HepG2 (cell line): ENCODE measurements around the gene TM9SF3. TPM values are rescaled to one million over a fixed set of nuclear protein-coding genes. Genes with fewer than 3 reads are reported as not detected.

Experiments used
- ATAC-seq: fragments of 200-7000 bp; cut with Tn5 transposase; 3 replicates; pipeline ENCODE4 v1.9.1; 2020; ENCODE audit warnings: mild to moderate bottlenecking, moderate library complexity
- BruUV-seq: library from RNA; stranded (reverse); fragments of 400-500 nt; replicated peaks from 2 replicates; lab custom pipeline; 2021; lab: Mats Ljungman, UMichigan
- CTCF ChIA-PET: fragments of 300-600 bp; formaldehyde crosslinking; extraction: SDS; loops from one replicate; lab custom pipeline; 2021; ENCODE audit warnings: low total read pairs, inconsistent platforms, low intra/inter-chr PET ratio; lab: Yijun Ruan, JAX
- POLR2A ChIA-PET: fragments of 350-600 bp; sonication (Branson Sonifier 250); formaldehyde crosslinking; loops from one replicate; lab custom pipeline; 2020; ENCODE audit warnings: antibody characterized with exemption, inconsistent platforms; lab: Yijun Ruan, JAX
- DNase-seq: peaks from one replicate; pipeline ENCODE4 v3.0.0-alpha.2; 2015; ENCODE audit warnings: low spot score
- FAIRE-seq: peaks from 3 replicates; lab custom pipeline; 2011; peaks lifted over from hg19 to GRCh38; lab: Jason Lieb, UNC
- H2AFZ ChIP-seq: one replicate; pipeline ENCODE4 v1.6.1; 2011; ENCODE audit warnings: low read length, inconsistent platforms
- H3K27ac ChIP-seq: fragments of 300-600 bp; 3 replicates; pipeline ENCODE4 v1.8.0; 2011; ENCODE audit warnings: mixed run types, mild to moderate bottlenecking, mixed read lengths, low read length, inconsistent platforms; ENCODE audit not compliant: insufficient read depth; ENCODE audit errors: extremely low read length
- H3K27me3 ChIP-seq, 2 experiments: fragments of 200-600 bp in 1 of 2; 2 replicates in 1 of 2; 3 replicates in 1 of 2; pipeline versions ENCODE4 v1.6.0 to v1.8.0; 2011; ENCODE audit warnings: low read length in 2 of 2, mild to moderate bottlenecking in 2 of 2, moderate library complexity in 2 of 2, inconsistent platforms in 1 of 2; ENCODE audit not compliant: insufficient read depth in 2 of 2, control insufficient read depth in 1 of 2
- H3K36me3 ChIP-seq, 2 experiments: fragments of 200-600 bp in 1 of 2; replicated peaks in 1 of 2; 2 replicates in 1 of 2; 3 replicates in 1 of 2; pipeline versions ENCODE4 v1.5.1 to v1.8.0; 2011; ENCODE audit warnings: low read length in 2 of 2, inconsistent platforms in 1 of 2; ENCODE audit not compliant: insufficient read depth in 2 of 2, control insufficient read depth in 1 of 2
- H3K4me1 ChIP-seq: 2 replicates; pipeline ENCODE4 v1.5.1; 2012; ENCODE audit warnings: low read length, inconsistent platforms; ENCODE audit not compliant: insufficient read depth
- H3K4me2 ChIP-seq: 2 replicates; pipeline ENCODE4 v1.6.0; 2011; ENCODE audit warnings: low read depth, low read length, inconsistent platforms
- H3K4me3 ChIP-seq, 3 experiments: fragments of 200-600 bp in 1 of 3; sonication (generic), shearing (Covaris generic) in 1 of 3; replicated peaks in 1 of 3; 2 replicates each; pipeline ENCODE4 v1.5.1; 2011 to 2016; ENCODE audit warnings: low read length in 3 of 3, inconsistent platforms in 2 of 3, low read depth in 2 of 3, mild to moderate bottlenecking in 2 of 3, control low read depth in 1 of 3, mixed read lengths in 1 of 3; ENCODE audit not compliant: insufficient read depth in 1 of 3
- H3K79me2 ChIP-seq: one replicate; pipeline ENCODE4 v1.6.1; 2011; ENCODE audit warnings: low read length, inconsistent platforms; ENCODE audit not compliant: insufficient read depth
- H3K9ac ChIP-seq: 2 replicates; pipeline ENCODE4 v1.6.0; 2011; ENCODE audit warnings: mild to moderate bottlenecking, low read depth, low read length, inconsistent platforms; ENCODE audit not compliant: insufficient read depth
- H3K9me3 ChIP-seq: 2 replicates; pipeline ENCODE4 v1.5.1; 2012; ENCODE audit warnings: mild to moderate bottlenecking, low read length
- H4K20me1 ChIP-seq: 2 replicates; pipeline ENCODE4 v1.6.0; 2011; ENCODE audit warnings: inconsistent platforms, mild to moderate bottlenecking, low read length, moderate library complexity; ENCODE audit not compliant: insufficient read depth
- ATRX ChIP-seq: sonication (generic); formaldehyde crosslinking; IDR thresholded peaks from 2 replicates; pipeline ENCODE4 v1.4.0; 2020; ENCODE audit warnings: missing genetic modification reagents, borderline replicate concordance
- DR1 ChIP-seq: sonication (generic); formaldehyde crosslinking; IDR thresholded peaks from 2 replicates; pipeline ENCODE4 v1.8.0; 2021; ENCODE audit warnings: mild to moderate bottlenecking, missing genetic modification reagents, inconsistent platforms
- ESRRA ChIP-seq: sonication (generic); formaldehyde crosslinking; IDR thresholded peaks from 2 replicates; pipeline ENCODE4 v1.5.1; 2020; ENCODE audit warnings: mild to moderate bottlenecking, low read depth, missing genetic modification reagents
- FOXA1 ChIP-seq, 2 experiments: fragments of 450-650 bp in 1 of 2; sonication (generic) in 1 of 2; formaldehyde crosslinking in 1 of 2; IDR thresholded peaks; 2 replicates each; pipeline versions ENCODE4 v1.4.0 to v1.6.1; 2016 to 2020; ENCODE audit warnings: missing genetic modification reagents in 1 of 2
- HCFC1 ChIP-seq: fragments of 150-350 bp; IDR thresholded peaks from 2 replicates; pipeline ENCODE4 v1.6.1; 2014; ENCODE audit warnings: low read depth, low read length
- HOXA3 ChIP-seq: sonication (generic); formaldehyde crosslinking; IDR thresholded peaks from 2 replicates; pipeline ENCODE4 v1.5.0; 2020; ENCODE audit warnings: missing genetic modification reagents
- KMT2B ChIP-seq: IDR thresholded peaks from 2 replicates; pipeline ENCODE4 v1.6.1; 2016; ENCODE audit warnings: missing genetic modification reagents, missing compliant biosample characterization
- MTERF4 ChIP-seq: sonication (generic); formaldehyde crosslinking; IDR thresholded peaks from 2 replicates; pipeline ENCODE4 v1.8.0; 2023; ENCODE audit warnings: mild to moderate bottlenecking, missing genetic modification reagents
- REST ChIP-seq, 2 experiments: IDR thresholded peaks; 2 replicates each; pipeline ENCODE4 v1.6.1; 2011 to 2012; ENCODE audit warnings: low read length in 2 of 2, borderline replicate concordance in 1 of 2, low read depth in 1 of 2, mild to moderate bottlenecking in 1 of 2, moderate library complexity in 1 of 2
- TRIM24 ChIP-seq: sonication (generic); formaldehyde crosslinking; IDR thresholded peaks from 2 replicates; pipeline ENCODE4 v1.8.0; 2022; ENCODE audit warnings: mild to moderate bottlenecking, missing genetic modification reagents
- WIZ ChIP-seq: sonication (generic); formaldehyde crosslinking; IDR thresholded peaks from 2 replicates; pipeline ENCODE4 v1.5.1; 2020; ENCODE audit warnings: mild to moderate bottlenecking, missing genetic modification reagents
- YEATS2 ChIP-seq: sonication (generic); formaldehyde crosslinking; IDR thresholded peaks from 2 replicates; pipeline ENCODE4 v1.4.0; 2020; ENCODE audit warnings: missing genetic modification reagents, borderline replicate concordance
- ZNF121 ChIP-seq: sonication (generic); formaldehyde crosslinking; IDR thresholded peaks from 2 replicates; pipeline ENCODE4 v1.5.0; 2020; ENCODE audit warnings: mild to moderate bottlenecking, missing genetic modification reagents
- ZNF180 ChIP-seq: sonication (generic); formaldehyde crosslinking; IDR thresholded peaks from 2 replicates; pipeline ENCODE4 v1.4.0; 2020; ENCODE audit warnings: low read depth, missing genetic modification reagents, borderline replicate concordance
- ZNF496 ChIP-seq: sonication (generic); formaldehyde crosslinking; IDR thresholded peaks from 2 replicates; pipeline ENCODE4 v1.8.1; 2023; ENCODE audit warnings: mild to moderate bottlenecking, moderate library complexity, missing genetic modification reagents; ENCODE audit not compliant: insufficient replicate concordance
- ZNF569 ChIP-seq: sonication (generic); formaldehyde crosslinking; IDR thresholded peaks from 2 replicates; pipeline ENCODE4 v1.5.0; 2020; ENCODE audit warnings: mild to moderate bottlenecking, missing genetic modification reagents, moderate library complexity, borderline replicate concordance
- ZNF616 ChIP-seq: sonication (generic); formaldehyde crosslinking; IDR thresholded peaks from 2 replicates; pipeline ENCODE4 v1.5.0; 2020; ENCODE audit warnings: low read depth, mild to moderate bottlenecking, missing genetic modification reagents
- ZNF776 ChIP-seq: sonication (generic); formaldehyde crosslinking; IDR thresholded peaks from 2 replicates; pipeline ENCODE4 v1.4.0; 2020; ENCODE audit warnings: mild to moderate bottlenecking, missing genetic modification reagents
- WGBS: methylation state at CpG from one replicate; pipeline ENCODE4 v1.1.6; 2017; ENCODE audit warnings: low lambda C conversion rate; 5-methylcytosine and 5-hydroxymethylcytosine counted together
- in situ Hi-C: cut with HindIII; loops from 2 replicates; pipeline ENCODE4 v1.10.0; 2017; ENCODE audit warnings: low pct_unique_long_range_greater_than_20kb; ENCODE audit not compliant: extremely low pct_ligation_motif_present
- intact Hi-C: fragments of 100-400 bp; cut with micrococcal nuclease; formaldehyde crosslinking; loops from one replicate; pipeline ENCODE4 v1.10.0; 2022; ENCODE audit not compliant: unreplicated experiment
- polyA plus RNA-seq, 8 experiments: library from polyadenylated mRNA; depleted of rRNA in 3 of 8; stranded (reverse) in 7 of 8; unstranded in 1 of 8; fragments of >200 nt; fragmentation: Illumina TruSeq in 4 of 8; extraction: Trizol in 4 of 8; gene quantifications; 2 replicates each; pipeline versions ENCODE4 v1.2.1 to v1.2.3, GENCODE V29; 2011 to 2016; ENCODE audit warnings: low read depth in 4 of 8, missing spikeins in 1 of 8, mixed read lengths in 1 of 8; ENCODE audit not compliant: insufficient read depth in 1 of 8
- total RNA-seq, 5 experiments: library from RNA; depleted of rRNA; stranded (reverse); fragments of >200 nt; fragmentation: Illumina TruSeq; extraction: Trizol; gene quantifications; 2 replicates each; pipeline ENCODE4 v1.2.3, GENCODE V29; 2016; ENCODE audit warnings: low read depth in 1 of 5
- TF ChIP-seq, protein P1 (sequence below): sonication (generic); formaldehyde crosslinking; IDR thresholded peaks from 2 replicates; pipeline ENCODE4 v1.5.1; 2020; ENCODE audit warnings: missing genetic modification reagents, mild to moderate bottlenecking, borderline replicate concordance

TM9SF3 gene
- total and polyA plus RNA-seq, 2 of the 13 experiments (the other 11 are each of a cell fraction or from before 2014, with no cell fraction given), result 43.8 to 120 TPM

- FAIRE-seq (no peak), ATAC-seq (peak; percentile 76), DNase-seq (no peak)
- in situ Hi-C loops, result no loop called here
- H3K36me3 ChIP-seq, result no peaks in the 10 kb centered on the region
- H3K9me3 ChIP-seq, result no peaks in the 10 kb centered on the region
- peaks cover 2 to 30% of the 10 kb centered on the region in 2 experiments; a peak in 4 of 5 replicates for H3K27me3 ChIP-seq
- 19% methylated on average over 4 of the region's 6 CpGs for WGBS
- no peak overlapping the region for H3K4me2 ChIP-seq
- no peak overlapping the region for H3K4me3 ChIP-seq
- no peak overlapping the region for H3K9ac ChIP-seq
- BruUV-seq, result no TSS peak
- intact Hi-C loops, result no loop called here
- H2AFZ ChIP-seq, result no peak overlapping the region
- H3K4me1 ChIP-seq, result peaks cover 16% of the 10 kb centered on the region
- CTCF ChIA-PET, result no interaction called here
- no peaks in the 10 kb centered on the region for H4K20me1 ChIP-seq
- no peaks in the 10 kb centered on the region for H3K79me2 ChIP-seq
- H3K27ac ChIP-seq, result no peak overlapping the region
- POLR2A ChIA-PET, result no interaction called here
- TF ChIP-seq ZNF569 (CRISPR knock-in tag), result no peak
- TF ChIP-seq ZNF121 (CRISPR knock-in tag), result no peak
- TF ChIP-seq ZNF496 (CRISPR knock-in tag), result no peak
- no peak for TF ChIP-seq YEATS2 (CRISPR knock-in tag)
- no peak for TF ChIP-seq ESRRA (CRISPR knock-in tag)
- peak; percentile 72 to 96 for TF ChIP-seq REST (IDR thresholded peaks at IDR 0.05; ENCODE audit: borderline replicate concordance in 1 of 2, low read depth in 1 of 2, low read length in 2 of 2)
- TF ChIP-seq, protein P1, sequence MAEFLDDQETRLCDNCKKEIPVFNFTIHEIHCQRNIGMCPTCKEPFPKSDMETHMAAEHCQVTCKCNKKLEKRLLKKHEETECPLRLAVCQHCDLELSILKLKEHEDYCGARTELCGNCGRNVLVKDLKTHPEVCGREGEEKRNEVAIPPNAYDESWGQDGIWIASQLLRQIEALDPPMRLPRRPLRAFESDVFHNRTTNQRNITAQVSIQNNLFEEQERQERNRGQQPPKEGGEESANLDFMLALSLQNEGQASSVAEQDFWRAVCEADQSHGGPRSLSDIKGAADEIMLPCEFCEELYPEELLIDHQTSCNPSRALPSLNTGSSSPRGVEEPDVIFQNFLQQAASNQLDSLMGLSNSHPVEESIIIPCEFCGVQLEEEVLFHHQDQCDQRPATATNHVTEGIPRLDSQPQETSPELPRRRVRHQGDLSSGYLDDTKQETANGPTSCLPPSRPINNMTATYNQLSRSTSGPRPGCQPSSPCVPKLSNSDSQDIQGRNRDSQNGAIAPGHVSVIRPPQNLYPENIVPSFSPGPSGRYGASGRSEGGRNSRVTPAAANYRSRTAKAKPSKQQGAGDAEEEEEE (CRISPR knock-in tag), result no peak
- no peak for TF ChIP-seq KMT2B (CRISPR knock-in tag)
- TF ChIP-seq ZNF616 (CRISPR knock-in tag), result no peak
- no peak for TF ChIP-seq ZNF776 (CRISPR knock-in tag)
- peak; percentile 88; the same call in 1 of the 2 replicates for TF ChIP-seq WIZ (CRISPR knock-in tag)
- no peak for TF ChIP-seq ZNF180 (CRISPR knock-in tag)
- no peak for TF ChIP-seq ATRX (CRISPR knock-in tag)
- no peak for TF ChIP-seq MTERF4 (CRISPR knock-in tag)
- no peak for TF ChIP-seq DR1 (CRISPR knock-in tag)
- no peak for TF ChIP-seq HCFC1
- TF ChIP-seq TRIM24, result no peak
- no peak for TF ChIP-seq FOXA1 (IDR thresholded peaks at IDR 0.05)
- TF ChIP-seq FOXA1 (CRISPR knock-in tag; IDR thresholded peaks at IDR 0.05), result no peak
- no peak for TF ChIP-seq HOXA3 (CRISPR knock-in tag)
Observed at GRCh38 chr10:96496281-96496925, 90.4 kb downstream of the TM9SF3 start.
